Ishikawa (cell line): Measurements from ENCODE around the gene SMG7.

Source experiments
- CEBPB ChIP-seq: IDR thresholded peaks from 2 replicates; pipeline ENCODE4 v1.6.1; 2012
- CREB1 ChIP-seq: IDR thresholded peaks from 2 replicates; pipeline ENCODE4 v1.6.1; 2012; ENCODE audit warnings: low read depth
- EGR1 ChIP-seq: IDR thresholded peaks from 2 replicates; pipeline ENCODE4 v1.6.1; 2012
- EP300 ChIP-seq: IDR thresholded peaks from 2 replicates; pipeline ENCODE4 v1.6.1; 2012; ENCODE audit warnings: borderline replicate concordance
- FOXM1 ChIP-seq: IDR thresholded peaks from 2 replicates; pipeline ENCODE4 v1.6.1; 2012; ENCODE audit warnings: low read depth, borderline replicate concordance
- MAX ChIP-seq: IDR thresholded peaks from 2 replicates; pipeline ENCODE4 v1.6.1; 2012
- NFIC ChIP-seq: IDR thresholded peaks from 2 replicates; pipeline ENCODE4 v1.6.1; 2012
- RAD21 ChIP-seq: IDR thresholded peaks from 2 replicates; pipeline ENCODE4 v1.6.1; 2012; ENCODE audit warnings: low read depth
- REST ChIP-seq: IDR thresholded peaks from 2 replicates; pipeline ENCODE4 v1.6.1; 2012; ENCODE audit warnings: low read depth, mild to moderate bottlenecking
- TAF1 ChIP-seq: IDR thresholded peaks from 2 replicates; pipeline ENCODE4 v1.6.1; 2012; ENCODE audit warnings: low read depth, mild to moderate bottlenecking
- TCF12 ChIP-seq: IDR thresholded peaks from 2 replicates; pipeline ENCODE4 v1.6.1; 2012; ENCODE audit warnings: low read depth
- TEAD4 ChIP-seq: IDR thresholded peaks from 2 replicates; pipeline ENCODE4 v1.6.1; 2012
- USF1 ChIP-seq: IDR thresholded peaks from 2 replicates; pipeline ENCODE4 v1.6.1; 2012
- YY1 ChIP-seq: IDR thresholded peaks from 2 replicates; pipeline ENCODE4 v1.6.1; 2012; ENCODE audit warnings: low read depth
- ZBTB7A ChIP-seq: IDR thresholded peaks from 2 replicates; pipeline ENCODE4 v1.6.1; 2012; ENCODE audit warnings: low read depth

Gene SMG7

GRCh38 chr1:183480971-183481441 lies 8.7 kb downstream of the SMG7 start:
- TF ChIP-seq MAX (no peak), YY1 (no peak), ZBTB7A (no peak), EGR1 (no peak), NFIC (no peak), CREB1 (no peak), USF1 (no peak)

GRCh38 chr1:183483224-183483623 lies 10.9 kb downstream of the SMG7 start:
- TF ChIP-seq EGR1 (no peak), YY1 (no peak), USF1 (no peak), CEBPB (no peak), ZBTB7A (no peak), MAX (no peak), TEAD4 (no peak), TCF12 (no peak), EP300 (no peak), FOXM1 (no peak), REST (no peak), TAF1 (no peak), RAD21 (no peak)

GRCh38 chr1:183484254-183484653 lies 12.0 kb downstream of the SMG7 start:
- TF ChIP-seq TEAD4 (no peak), MAX (no peak), REST (no peak), YY1 (no peak), EGR1 (no peak), EP300 (no peak), ZBTB7A (no peak), USF1 (no peak), CREB1 (no peak), RAD21 (no peak), FOXM1 (no peak), TCF12 (no peak), NFIC (no peak), CEBPB (no peak)

- no peak for TF ChIP-seq ZBTB7A
- TF ChIP-seq REST: no peak
- no peak for TF ChIP-seq NFIC
- TF ChIP-seq USF1: no peak
- no peak for TF ChIP-seq TAF1
- TF ChIP-seq TEAD4: no peak
- no peak for TF ChIP-seq YY1
- TF ChIP-seq MAX: no peak
- TF ChIP-seq CREB1: no peak
- no peak for TF ChIP-seq CEBPB
- TF ChIP-seq EGR1: no peak
- TF ChIP-seq FOXM1: no peak
- TF ChIP-seq EP300: no peak
- TF ChIP-seq TCF12: no peak
- TF ChIP-seq RAD21: no peak
Observed at GRCh38 chr1:183484851-183485250, 12.6 kb downstream of the SMG7 start.
